ENCODE results near the gene ATG7.

DNA sequence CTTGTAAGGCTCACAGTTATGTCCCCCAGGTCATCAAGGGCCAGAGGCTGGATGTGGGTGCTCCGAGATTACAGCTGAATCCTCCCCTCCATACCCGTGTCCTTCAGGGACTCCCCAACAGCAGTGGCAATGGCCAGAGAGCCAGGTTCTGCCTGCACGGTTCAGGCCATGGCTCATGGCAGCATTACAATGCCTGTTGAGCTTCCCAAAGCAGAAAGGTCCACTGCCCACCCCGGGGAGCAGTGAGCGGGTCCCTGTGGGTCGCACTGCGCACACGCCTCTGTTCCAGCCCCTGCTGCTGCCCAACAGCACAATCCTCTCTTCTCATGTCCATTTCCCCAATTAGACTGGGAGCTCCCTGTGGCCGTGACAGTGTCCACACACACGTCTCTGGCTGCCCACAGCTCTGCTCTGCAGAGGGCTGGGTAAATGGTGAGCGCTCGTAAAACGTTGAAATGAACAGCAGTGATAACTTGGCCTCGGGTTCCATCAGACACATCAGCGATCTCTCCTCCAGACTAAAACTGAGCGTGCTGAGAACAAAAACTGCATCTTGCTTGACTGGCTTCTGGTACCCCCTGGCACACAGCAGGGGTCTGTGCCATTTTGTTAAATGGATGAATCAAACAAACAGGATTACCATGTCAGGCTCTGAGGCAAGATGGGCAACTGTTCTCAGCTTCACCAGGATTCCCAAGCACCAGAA lies 291.1 kb downstream of the ATG7 start:
- TF ChIP-seq CTCF (IDR thresholded peaks at IDR 0.05; ENCODE audit: insufficient read depth, low read length) (no peak), SPI1 (IDR thresholded peaks at IDR 0.05; ENCODE audit: borderline replicate concordance, low read depth) (no peak), GABPA (IDR thresholded peaks at IDR 0.05; ENCODE audit: low read depth) (no peak)

Measured in HL-60 (cell line).